Neural cell (in vitro differentiated cells): ENCODE results near the gene OR4N2.

Experiments used
- EP300 ChIP-seq: fragments of 450-650 bp; conservative IDR thresholded peaks from 2 replicates; pipeline ENCODE4 v1.6.1; 2014; ENCODE audit warnings: antibody characterized with exemption, mild to moderate bottlenecking, moderate library complexity; ENCODE audit not compliant: poor library complexity, severe bottlenecking
- EZH2 ChIP-seq: fragments of 200-600, 300-800 bp; shearing (Covaris generic), sonication (generic); IDR thresholded peaks from 2 replicates; pipeline ENCODE4 v1.6.1; 2014; ENCODE audit warnings: antibody characterized with exemption, low read length, borderline replicate concordance, mild to moderate bottlenecking; ENCODE audit not compliant: insufficient read depth, poor library complexity, severe bottlenecking
- MXI1 ChIP-seq: fragments of 450-650 bp; conservative IDR thresholded peaks from 2 replicates; pipeline ENCODE4 v1.6.1; 2014; ENCODE audit warnings: antibody characterized with exemption, mild to moderate bottlenecking; ENCODE audit not compliant: poor library complexity, severe bottlenecking
- POLR2AphosphoS5 ChIP-seq: IDR thresholded peaks from 2 replicates; pipeline ENCODE4 v1.6.1; 2012
- RAD21 ChIP-seq: fragments of 450-650 bp; conservative IDR thresholded peaks from 2 replicates; pipeline ENCODE4 v1.6.1; 2014; ENCODE audit warnings: antibody characterized with exemption, mild to moderate bottlenecking, moderate library complexity
- TAF1 ChIP-seq: IDR thresholded peaks from 2 replicates; pipeline ENCODE4 v1.6.1; 2012; ENCODE audit warnings: low read depth
- TF ChIP-seq, protein P1 (sequence below): fragments of 450-650 bp; IDR thresholded peaks from 2 replicates; pipeline ENCODE4 v1.5.1; 2014; ENCODE audit warnings: antibody characterized with exemption, mild to moderate bottlenecking, moderate library complexity; ENCODE audit not compliant: poor library complexity, severe bottlenecking

DNA sequence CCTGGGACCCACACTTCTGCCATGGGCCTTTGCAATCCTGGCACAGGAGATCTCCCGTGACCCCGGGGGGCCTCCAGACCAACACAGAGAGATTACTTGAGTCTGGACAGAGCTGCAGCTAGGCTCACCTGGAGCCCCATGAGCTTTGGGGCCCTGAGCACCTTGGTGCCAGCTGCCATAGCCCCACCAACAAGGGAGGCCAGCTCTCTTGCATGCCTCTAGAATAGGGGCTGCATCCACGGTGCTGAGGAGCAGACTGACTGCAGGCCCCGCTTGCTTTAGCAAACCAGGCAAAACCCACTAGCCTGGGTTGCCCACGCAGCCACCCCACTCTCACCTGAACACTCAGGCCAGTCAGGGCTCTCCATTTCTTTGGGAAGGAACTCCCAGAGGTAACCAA is 3.7 kb upstream of the OR4N2 start:
- TF ChIP-seq, protein P1, sequence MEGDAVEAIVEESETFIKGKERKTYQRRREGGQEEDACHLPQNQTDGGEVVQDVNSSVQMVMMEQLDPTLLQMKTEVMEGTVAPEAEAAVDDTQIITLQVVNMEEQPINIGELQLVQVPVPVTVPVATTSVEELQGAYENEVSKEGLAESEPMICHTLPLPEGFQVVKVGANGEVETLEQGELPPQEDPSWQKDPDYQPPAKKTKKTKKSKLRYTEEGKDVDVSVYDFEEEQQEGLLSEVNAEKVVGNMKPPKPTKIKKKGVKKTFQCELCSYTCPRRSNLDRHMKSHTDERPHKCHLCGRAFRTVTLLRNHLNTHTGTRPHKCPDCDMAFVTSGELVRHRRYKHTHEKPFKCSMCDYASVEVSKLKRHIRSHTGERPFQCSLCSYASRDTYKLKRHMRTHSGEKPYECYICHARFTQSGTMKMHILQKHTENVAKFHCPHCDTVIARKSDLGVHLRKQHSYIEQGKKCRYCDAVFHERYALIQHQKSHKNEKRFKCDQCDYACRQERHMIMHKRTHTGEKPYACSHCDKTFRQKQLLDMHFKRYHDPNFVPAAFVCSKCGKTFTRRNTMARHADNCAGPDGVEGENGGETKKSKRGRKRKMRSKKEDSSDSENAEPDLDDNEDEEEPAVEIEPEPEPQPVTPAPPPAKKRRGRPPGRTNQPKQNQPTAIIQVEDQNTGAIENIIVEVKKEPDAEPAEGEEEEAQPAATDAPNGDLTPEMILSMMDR = no peak
- TF ChIP-seq TAF1 = no peak
- no peak for TF ChIP-seq RAD21
- TF ChIP-seq EZH2 = no peak
- no peak for TF ChIP-seq POLR2AphosphoS5
- no peak for TF ChIP-seq EP300
- no peak for TF ChIP-seq MXI1
